Colonic mucosa (tissue), 4 donors: Measurements from ENCODE around the gene ASPG. TPM values are rescaled to one million over a fixed set of nuclear protein-coding genes. Genes with fewer than 3 reads are reported as not detected.

Experiments
- DNase-seq: peaks from one replicate; pipeline ENCODE4 v3.0.0-alpha.2; 2020
- H3K27ac ChIP-seq: fragments of 200-600 bp; one replicate; pipeline ENCODE4 v1.8.0; 2021
- H3K27me3 ChIP-seq: fragments of 200-600 bp; one replicate; pipeline ENCODE4 v1.8.0; 2021
- H3K36me3 ChIP-seq: fragments of 200-600 bp; one replicate; pipeline ENCODE4 v1.8.0; 2021
- H3K4me1 ChIP-seq: fragments of 200-600 bp; one replicate; pipeline ENCODE4 v1.8.0; 2021; ENCODE audit warnings: mild to moderate bottlenecking
- H3K4me3 ChIP-seq: fragments of 200-600 bp; one replicate; pipeline ENCODE4 v1.8.0; 2021
- H3K9ac ChIP-seq, 2 donors: one replicate each; pipeline ENCODE4 v1.7.0; 2013; ENCODE audit warnings: control low read depth in 2 of 2, low read depth in 2 of 2, low read length in 2 of 2
- H3K9me3 ChIP-seq: fragments of 200-600 bp; one replicate; pipeline ENCODE4 v1.8.0; 2021
- intact Hi-C: fragments of 100-400 bp; cut with DNase I; formaldehyde crosslinking; loops from one replicate; pipeline ENCODE4 v1.14.1; 2022
- total RNA-seq, 2 donors: library from RNA; stranded (reverse); fragmentation: NEBNext Ultra II Directional in 1 of 2; extraction: Animal tissue kit (Norgen Biotek cat#: 25700) in 1 of 2; gene quantifications; one replicate each; pipeline ENCODE4 v1.2.1, GENCODE V29; 2021
- TF ChIP-seq, protein P1 (sequence below): fragments of 200-600 bp; IDR thresholded peaks from one replicate; pipeline ENCODE4 v1.8.0; 2022; ENCODE audit warnings: antibody characterized with exemption, mild to moderate bottlenecking
- donor health status: healthy.
- donor health status: DM: no; HTN: no; CAD: no.
- donor health status: DM: no; HTN: no; CAD: no.

The ASPG gene
- total RNA-seq, 2 donors from 2014 or later = 1.4 to 7.5 TPM

DNA sequence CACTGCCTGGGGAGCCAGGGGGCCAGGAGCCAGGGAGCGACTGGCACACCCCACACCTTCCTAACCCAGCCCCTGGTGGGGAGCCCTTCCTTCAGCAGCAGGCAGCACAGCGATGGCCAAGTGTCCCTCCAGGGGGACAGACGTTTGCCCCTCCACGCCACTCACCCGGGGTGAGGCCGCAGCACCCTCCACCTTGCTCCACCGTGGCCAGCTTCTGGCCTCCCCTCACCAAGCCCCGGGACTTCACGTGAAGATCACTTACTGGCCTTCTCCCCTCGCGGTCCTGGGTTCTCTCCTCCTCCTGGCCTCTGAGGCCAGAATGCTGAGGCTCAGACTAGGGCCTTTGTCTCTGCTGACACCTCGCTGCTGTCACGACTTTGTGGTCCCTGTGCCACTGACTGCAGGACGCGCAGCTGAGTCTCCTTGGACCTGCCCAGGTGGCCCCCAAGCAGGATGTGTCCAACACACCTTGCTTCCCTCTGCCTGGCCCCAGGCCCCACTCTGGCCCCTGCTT is 3.5 kb upstream of the ASPG start:
- H3K9me3 ChIP-seq = no peaks in the 10 kb centered on the region
- peak; percentile 27 for DNase-seq
- H3K27ac ChIP-seq = peak overlapping the region; percentile 69
- peaks cover 39% of the 10 kb centered on the region for H3K4me1 ChIP-seq
- H3K36me3 ChIP-seq = no peaks in the 10 kb centered on the region
- peak overlapping the region; percentile 10 for H3K4me3 ChIP-seq
- peaks cover 7% of the 10 kb centered on the region for H3K27me3 ChIP-seq
- intact Hi-C loops = no loop called here
- TF ChIP-seq, protein P1, sequence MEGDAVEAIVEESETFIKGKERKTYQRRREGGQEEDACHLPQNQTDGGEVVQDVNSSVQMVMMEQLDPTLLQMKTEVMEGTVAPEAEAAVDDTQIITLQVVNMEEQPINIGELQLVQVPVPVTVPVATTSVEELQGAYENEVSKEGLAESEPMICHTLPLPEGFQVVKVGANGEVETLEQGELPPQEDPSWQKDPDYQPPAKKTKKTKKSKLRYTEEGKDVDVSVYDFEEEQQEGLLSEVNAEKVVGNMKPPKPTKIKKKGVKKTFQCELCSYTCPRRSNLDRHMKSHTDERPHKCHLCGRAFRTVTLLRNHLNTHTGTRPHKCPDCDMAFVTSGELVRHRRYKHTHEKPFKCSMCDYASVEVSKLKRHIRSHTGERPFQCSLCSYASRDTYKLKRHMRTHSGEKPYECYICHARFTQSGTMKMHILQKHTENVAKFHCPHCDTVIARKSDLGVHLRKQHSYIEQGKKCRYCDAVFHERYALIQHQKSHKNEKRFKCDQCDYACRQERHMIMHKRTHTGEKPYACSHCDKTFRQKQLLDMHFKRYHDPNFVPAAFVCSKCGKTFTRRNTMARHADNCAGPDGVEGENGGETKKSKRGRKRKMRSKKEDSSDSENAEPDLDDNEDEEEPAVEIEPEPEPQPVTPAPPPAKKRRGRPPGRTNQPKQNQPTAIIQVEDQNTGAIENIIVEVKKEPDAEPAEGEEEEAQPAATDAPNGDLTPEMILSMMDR = no peak
- peak overlapping the region; percentile 48 to 82 for H3K9ac ChIP-seq

DNA sequence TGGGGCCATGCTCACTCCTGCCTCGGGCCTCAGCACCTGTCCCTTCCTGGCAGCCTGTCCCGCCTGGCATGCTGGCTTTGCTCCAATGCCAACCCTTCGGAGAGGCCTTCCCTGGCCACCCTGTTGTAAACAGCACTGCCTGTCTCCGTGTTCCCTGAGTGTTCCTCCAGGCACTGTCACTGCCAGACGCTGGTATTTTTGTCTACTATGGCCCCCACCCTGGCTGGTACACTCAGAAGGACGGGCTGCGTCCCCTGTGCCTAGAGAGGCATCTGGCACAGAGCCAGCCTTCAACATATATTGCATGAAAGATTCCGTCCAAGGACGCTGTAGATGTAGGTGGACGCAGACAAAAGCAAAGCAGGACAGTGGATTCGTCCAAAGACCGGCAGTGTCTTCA is 2.7 kb upstream of the ASPG start:
- H3K4me1 ChIP-seq = peaks cover 47% of the 10 kb centered on the region
- H3K36me3 ChIP-seq = no peaks in the 10 kb centered on the region
- peak overlapping the region in 1 of 2 donors; percentile 82 for H3K9ac ChIP-seq
- peak; percentile 86 for DNase-seq
- intact Hi-C loops = no loop called here
- peak overlapping the region; percentile 69 for H3K27ac ChIP-seq
- H3K27me3 ChIP-seq = peaks cover 7% of the 10 kb centered on the region
- TF ChIP-seq, protein P1 = no peak
- H3K4me3 ChIP-seq = no peak overlapping the region
- no peaks in the 10 kb centered on the region for H3K9me3 ChIP-seq

DNA sequence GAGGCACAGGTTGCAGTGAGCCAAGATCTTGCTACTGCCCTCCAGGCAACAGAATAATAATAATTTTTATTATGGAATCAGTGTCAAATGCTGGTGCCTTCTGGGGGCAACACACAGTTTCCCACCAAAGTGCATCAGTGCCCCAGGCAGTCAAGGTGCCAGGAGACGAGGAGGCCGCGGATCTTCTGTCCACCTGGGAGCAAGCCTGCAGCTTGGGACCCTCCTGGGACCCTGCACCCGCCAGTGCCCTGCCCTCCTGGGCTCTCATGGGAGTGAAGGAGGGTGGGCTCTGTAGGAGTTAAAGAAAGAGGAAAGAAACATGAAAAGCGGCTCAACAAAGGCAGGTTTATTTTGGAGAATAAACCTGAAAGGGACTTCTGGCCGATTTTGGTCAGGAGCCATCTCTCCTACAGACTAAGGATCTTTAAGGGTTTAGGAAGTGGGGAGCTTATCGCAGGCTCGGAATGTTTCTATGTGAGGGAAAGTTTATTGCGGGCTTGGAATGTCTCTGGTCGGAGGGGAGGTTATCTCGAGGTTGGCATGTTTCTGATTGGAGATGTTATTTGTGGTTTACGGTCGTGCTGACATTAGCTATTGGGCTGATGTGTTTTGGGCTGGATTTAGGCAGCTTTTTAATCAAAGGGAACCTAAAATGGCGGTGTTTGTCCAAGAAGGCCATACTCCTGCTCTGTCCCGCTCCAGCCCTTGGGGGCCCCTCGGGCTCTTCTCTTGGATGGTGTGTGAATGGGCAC is 1.1 kb upstream of the ASPG start:
- Histone ChIP-seq H3K27me3 (peaks cover 7% of the 10 kb centered on the region), H3K4me3 (no peak overlapping the region), H3K9ac (peak overlapping the region in 1 of 2 donors; percentile 54), H3K4me1 (peaks cover 49% of the 10 kb centered on the region), H3K9me3 (no peaks in the 10 kb centered on the region), H3K27ac (no peak overlapping the region), H3K36me3 (no peaks in the 10 kb centered on the region)
- no peak for DNase-seq
- TF ChIP-seq, protein P1 = no peak
- intact Hi-C loops = no loop called here

DNA sequence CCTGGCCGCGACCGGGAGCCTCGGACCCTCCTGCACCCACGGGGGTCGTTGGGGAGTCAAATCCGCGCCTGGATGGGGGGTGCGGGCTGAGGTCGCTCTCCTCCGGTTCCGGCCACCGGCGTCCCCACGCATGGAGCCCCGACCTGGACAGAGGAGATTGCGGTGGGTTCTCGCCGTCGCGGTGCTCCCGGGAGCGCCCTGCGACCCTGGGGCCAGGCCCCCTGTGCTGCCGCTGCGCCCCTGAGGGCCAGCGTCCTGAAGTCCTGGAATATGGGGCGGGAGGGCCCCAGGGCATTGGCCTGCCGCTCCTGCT is 345 bp downstream of the ASPG start:
- peaks cover 45% of the 10 kb centered on the region for H3K4me1 ChIP-seq

DNA sequence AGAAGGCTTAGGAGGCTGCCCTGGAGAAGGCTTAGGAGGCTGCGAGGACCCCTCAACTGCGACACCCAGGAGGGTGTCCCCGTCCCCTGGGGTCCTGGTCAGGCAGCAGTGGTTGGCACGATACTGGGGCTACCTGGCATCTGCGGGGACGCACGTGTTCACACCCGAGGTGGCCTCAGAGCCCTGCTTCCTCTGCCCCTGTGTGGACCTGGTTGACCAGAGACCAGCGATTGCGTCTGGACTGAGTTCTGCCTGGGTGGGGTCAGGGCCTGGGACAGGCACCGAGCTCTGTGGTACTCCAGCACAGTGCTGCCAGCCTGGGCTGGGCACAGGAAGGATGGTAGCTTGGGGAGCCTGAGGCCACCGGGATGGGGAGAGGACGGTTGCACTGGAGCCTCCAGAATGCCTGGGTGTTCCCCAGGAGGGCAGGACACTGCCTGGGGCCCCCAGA is 735 bp downstream of the ASPG start:
- peaks cover 7% of the 10 kb centered on the region for H3K27me3 ChIP-seq
- H3K4me3 ChIP-seq = no peak overlapping the region
- peaks cover 43% of the 10 kb centered on the region for H3K4me1 ChIP-seq
- DNase-seq = peak; percentile 27
- intact Hi-C loops = no loop called here
- no peaks in the 10 kb centered on the region for H3K36me3 ChIP-seq
- H3K9me3 ChIP-seq = no peaks in the 10 kb centered on the region
- peak overlapping the region; percentile 49 to 71 for H3K9ac ChIP-seq
- H3K27ac ChIP-seq = no peak overlapping the region
- TF ChIP-seq, protein P1 = no peak

More for the DNA sequence above, 345 bp downstream of the ASPG start:
- TF ChIP-seq, protein P1 = no peak
- no peaks in the 10 kb centered on the region for H3K36me3 ChIP-seq
- no peak overlapping the region for H3K4me3 ChIP-seq
- H3K9me3 ChIP-seq = no peaks in the 10 kb centered on the region
- H3K27ac ChIP-seq = no peak overlapping the region
- intact Hi-C loops = no loop called here
- peaks cover 7% of the 10 kb centered on the region for H3K27me3 ChIP-seq
- H3K9ac ChIP-seq = peak overlapping the region; percentile 26 to 55
- no peak for DNase-seq
